AG09319 (cell line): ENCODE data around the gene SELL.

Experiments
- DNase-seq: peaks from one replicate; pipeline ENCODE4 v3.0.0-alpha.2; 2010; ENCODE audit warnings: low read depth; ENCODE audit errors: extremely low read depth
- CTCF ChIP-seq: IDR thresholded peaks from 2 replicates; pipeline ENCODE4 v1.5.1; 2011; ENCODE audit warnings: low read depth, mild to moderate bottlenecking, inconsistent platforms, low read length, moderate library complexity

SELL gene

GRCh38 chr1:169741666-169742394 lies 30.4 kb upstream of the SELL start:
- TF ChIP-seq CTCF, result no peak
- peak; percentile 16 for DNase-seq

- no peak for TF ChIP-seq CTCF
- no peak for DNase-seq
These were observed 28.6 kb upstream of the SELL start for GRCh38 chr1:169739980-169740379.

GRCh38 chr1:169733924-169734323 lies 22.5 kb upstream of the SELL start, which contains the start of gene SELE:
SELE (minus strand) TSS chr1:169734079; CDS start chr1:169733612, 467 bp downstream.
- no peak for TF ChIP-seq CTCF
- DNase-seq, result no peak

GRCh38 chr1:169731446-169731845 lies 20.0 kb upstream of the SELL start:
- DNase-seq, result no peak
- TF ChIP-seq CTCF, result no peak

GRCh38 chr1:169729991-169730390 lies 18.6 kb upstream of the SELL start:
- DNase-seq, result no peak
- TF ChIP-seq CTCF, result no peak

GRCh38 chr1:169727307-169727706 lies 15.9 kb upstream of the SELL start:
- DNase-seq, result no peak
- TF ChIP-seq CTCF, result no peak

GRCh38 chr1:169726851-169727250 lies 15.4 kb upstream of the SELL start:
- DNase-seq, result no peak
- TF ChIP-seq CTCF, result no peak
